CD4-positive, alpha-beta T cell treated with Interleukin-10 for 1 hour (primary cell): Measurements from ENCODE around the gene HABP4.

Source experiments
- DNase-seq: peaks from one replicate; pipeline ENCODE4 v3.0.0-alpha.2; 2020

The HABP4 gene

GRCh38 chr9:96524764-96525163 is 74.8 kb downstream of the HABP4 start:
- DNase-seq: no peak

- DNase-seq: no peak
Measured at GRCh38 chr9:96532173-96532572, 82.2 kb downstream of the HABP4 start.

GRCh38 chr9:96540106-96540505 is 90.1 kb downstream of the HABP4 start:
- DNase-seq: no peak
